ENCODE measurements around the gene PTBP1. TPM values are rescaled to one million over a fixed set of nuclear protein-coding genes. Genes with fewer than 3 reads are reported as not detected.
"Not testable (repeated sequence)": the region's sequence is repeated elsewhere in the genome, so short reads cannot be mapped to it uniquely, and the experiment has no call there.

PTBP1 gene
- total and polyA plus RNA-seq, 4 donors = 72.9 to 147 (median 87.3) TPM

DNA sequence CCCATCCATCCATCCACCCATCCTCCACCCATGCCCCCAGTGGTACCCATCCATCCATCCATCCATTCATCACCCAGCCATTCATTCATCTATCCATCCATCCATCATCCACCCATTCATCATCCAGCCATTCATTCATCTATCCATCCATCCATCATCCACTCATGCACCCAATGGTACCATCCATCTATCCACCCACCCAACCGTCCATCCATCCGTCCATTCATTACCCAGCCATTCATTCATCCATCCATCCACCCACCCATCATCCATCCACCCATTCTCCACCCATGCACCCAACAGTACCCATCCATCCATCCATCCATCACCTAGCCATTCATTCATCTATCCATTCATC, 19.2 kb downstream of the PTBP1 start:
- H3K9ac ChIP-seq (ENCODE audit: low read depth in 1 of 2, low read length in 2 of 2) = no peak overlapping the region
- H3K9me3 ChIP-seq (ENCODE audit: control insufficient read depth in 4 of 4, low read length in 3 of 4) = no peaks in the 10 kb centered on the region
- H3K4me1 ChIP-seq (ENCODE audit: control insufficient read depth in 4 of 4, insufficient read depth in 4 of 4, low read length in 3 of 4) = peaks cover 0 to 5% (median 0%) of the 10 kb centered on the region in 4 donors
- no peaks in the 10 kb centered on the region for H3K27me3 ChIP-seq (ENCODE audit: control insufficient read depth in 4 of 4, insufficient read depth in 4 of 4, low read length in 3 of 4)
- H3K36me3 ChIP-seq (ENCODE audit: control insufficient read depth in 4 of 4, insufficient read depth in 3 of 4, low read depth in 1 of 4, low read length in 3 of 4) = peaks cover 0 to 7% (median 6%) of the 10 kb centered on the region in 4 donors
- H3K4me3 ChIP-seq (ENCODE audit: low read depth in 1 of 3, low read length in 3 of 3) = no peak overlapping the region
- no peak for TF ChIP-seq RAD21 (IDR thresholded peaks at IDR 0.05)
- TF ChIP-seq EGR1 (IDR thresholded peaks at IDR 0.05; ENCODE audit: low read depth in 2 of 2) = no peak
- no peak for TF ChIP-seq MAX (IDR thresholded peaks at IDR 0.05)
- no peak overlapping the region for H3K27ac ChIP-seq (ENCODE audit: low read depth in 1 of 2, low read length in 2 of 2)
- no peak for DNase-seq (ENCODE audit: low spot score)
- WGBS = 95% methylated on average over 2 of the region's 2 CpGs

- not testable (repeated sequence) for H3K4me1 ChIP-seq (ENCODE audit: control insufficient read depth in 4 of 4, insufficient read depth in 4 of 4, low read length in 3 of 4); H3K9ac ChIP-seq (ENCODE audit: low read depth in 1 of 2, low read length in 2 of 2); H3K9me3 ChIP-seq (ENCODE audit: control insufficient read depth in 4 of 4, low read length in 3 of 4); DNase-seq (ENCODE audit: low spot score); H3K4me3 ChIP-seq (ENCODE audit: low read depth in 1 of 3, low read length in 3 of 3); H3K27me3 ChIP-seq (ENCODE audit: control insufficient read depth in 4 of 4, insufficient read depth in 4 of 4, low read length in 3 of 4); H3K36me3 ChIP-seq (ENCODE audit: control insufficient read depth in 4 of 4, insufficient read depth in 3 of 4, low read depth in 1 of 4, low read length in 3 of 4); H3K27ac ChIP-seq (ENCODE audit: low read depth in 1 of 2, low read length in 2 of 2)
- WGBS = 97% methylated on average over 5 of the region's 5 CpGs
Measured at GRCh38 chr19:820212-820611, 23.0 kb downstream of the PTBP1 start.

- Histone ChIP-seq H3K9me3 (ENCODE audit: control insufficient read depth in 4 of 4, low read length in 3 of 4) (no peaks in the 10 kb centered on the region), H3K9ac (ENCODE audit: low read depth in 1 of 2, low read length in 2 of 2) (no peak overlapping the region), H3K27ac (ENCODE audit: low read depth in 1 of 2, low read length in 2 of 2) (no peak overlapping the region), H3K36me3 (ENCODE audit: control insufficient read depth in 4 of 4, insufficient read depth in 3 of 4, low read depth in 1 of 4, low read length in 3 of 4) (no peaks in the 10 kb centered on the region), H3K4me1 (ENCODE audit: control insufficient read depth in 4 of 4, insufficient read depth in 4 of 4, low read length in 3 of 4) (peaks cover 0 to 8% (median 0%) of the 10 kb centered on the region in 4 donors), H3K4me3 (ENCODE audit: low read depth in 1 of 3, low read length in 3 of 3) (peak overlapping the region in 1 of 3 donors; percentile 45), H3K27me3 (ENCODE audit: control insufficient read depth in 4 of 4, insufficient read depth in 4 of 4, low read length in 3 of 4) (peaks cover 0 to 6% (median 1%) of the 10 kb centered on the region in 4 donors)
- DNase-seq (ENCODE audit: low spot score) = no peak
- WGBS = 3% methylated on average over 64 of the region's 64 CpGs
- TF ChIP-seq HNF4G (IDR thresholded peaks at IDR 0.05) (no peak), EGR1 (IDR thresholded peaks at IDR 0.05; ENCODE audit: low read depth in 2 of 2) (no peak), REST (IDR thresholded peaks at IDR 0.05) (no peak), HNF4A (conservative IDR thresholded peaks at IDR 0.05) (no peak), GABPA (IDR thresholded peaks at IDR 0.05 in 1 of 2, conservative IDR thresholded peaks at IDR 0.05 in 1 of 2) (no peak), FOXA1 (IDR thresholded peaks at IDR 0.05) (no peak)
Measured at GRCh38 chr19:821231-821824, 24.1 kb downstream of the PTBP1 start.

Data from liver (tissue), 9 donors.